Fibroblast of the aortic adventitia (primary cell): Measurements from ENCODE around the gene RCOR1. TPM values are rescaled to one million over a fixed set of nuclear protein-coding genes. Genes with fewer than 3 reads are reported as not detected.

Source experiments
- DNase-seq: peaks from one replicate; pipeline ENCODE4 v3.0.0-alpha.2; 2010; ENCODE audit warnings: low read depth
- H3K4me3 ChIP-seq: 2 replicates; pipeline ENCODE4 v1.5.1; 2011; ENCODE audit warnings: low read depth, mild to moderate bottlenecking, control low read depth, low read length, moderate library complexity
- total RNA-seq: library from RNA; depleted of rRNA; stranded (reverse); fragments of >200 nt; gene quantifications from 2 replicates; pipeline ENCODE4 v1.2.3, GENCODE V29; 2012; ENCODE audit warnings: low replicate concordance
- TF ChIP-seq, protein P1 (sequence below): IDR thresholded peaks from 2 replicates; pipeline ENCODE4 v1.5.1; 2011; ENCODE audit warnings: mild to moderate bottlenecking, low read length, control low read depth, inconsistent platforms; ENCODE audit not compliant: insufficient read depth

The RCOR1 gene
- total RNA-seq, 1 donor, result 12.5 TPM

DNA sequence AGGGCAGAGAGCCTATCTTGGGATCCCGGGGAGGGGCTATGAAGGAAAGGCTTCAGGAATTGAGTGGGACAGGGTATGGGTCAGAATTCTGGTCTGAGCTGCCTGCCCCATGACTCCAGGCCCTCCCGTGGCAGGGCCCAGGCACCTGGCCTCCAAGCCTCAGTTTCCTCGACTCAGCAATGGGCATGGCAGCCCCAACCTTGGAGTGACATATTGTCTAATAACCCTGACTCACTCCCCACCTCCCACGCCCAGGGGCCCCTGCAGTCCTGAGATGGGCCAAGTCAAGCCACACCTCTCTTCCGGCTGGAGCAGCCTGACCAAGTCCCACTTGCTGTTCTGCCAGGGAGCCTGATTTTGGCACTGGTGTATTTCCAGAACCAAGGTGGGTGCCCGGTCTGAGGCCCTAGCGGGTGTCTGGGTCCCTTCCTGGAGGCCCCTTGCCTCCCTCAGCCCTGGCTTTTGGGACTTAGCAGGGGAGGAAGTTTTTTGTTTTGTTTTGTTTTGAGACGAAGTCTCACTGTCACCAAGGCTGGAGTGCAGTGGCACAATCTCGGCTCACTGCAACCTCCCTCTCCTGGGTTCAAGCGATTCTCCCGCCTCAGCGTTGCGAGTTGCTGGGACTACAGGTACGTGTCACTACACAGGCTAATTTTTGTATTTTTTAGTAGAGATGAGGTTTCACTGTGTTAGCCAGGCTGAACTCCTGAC lies 40.3 kb upstream of the RCOR1 start:
- TF ChIP-seq, protein P1, sequence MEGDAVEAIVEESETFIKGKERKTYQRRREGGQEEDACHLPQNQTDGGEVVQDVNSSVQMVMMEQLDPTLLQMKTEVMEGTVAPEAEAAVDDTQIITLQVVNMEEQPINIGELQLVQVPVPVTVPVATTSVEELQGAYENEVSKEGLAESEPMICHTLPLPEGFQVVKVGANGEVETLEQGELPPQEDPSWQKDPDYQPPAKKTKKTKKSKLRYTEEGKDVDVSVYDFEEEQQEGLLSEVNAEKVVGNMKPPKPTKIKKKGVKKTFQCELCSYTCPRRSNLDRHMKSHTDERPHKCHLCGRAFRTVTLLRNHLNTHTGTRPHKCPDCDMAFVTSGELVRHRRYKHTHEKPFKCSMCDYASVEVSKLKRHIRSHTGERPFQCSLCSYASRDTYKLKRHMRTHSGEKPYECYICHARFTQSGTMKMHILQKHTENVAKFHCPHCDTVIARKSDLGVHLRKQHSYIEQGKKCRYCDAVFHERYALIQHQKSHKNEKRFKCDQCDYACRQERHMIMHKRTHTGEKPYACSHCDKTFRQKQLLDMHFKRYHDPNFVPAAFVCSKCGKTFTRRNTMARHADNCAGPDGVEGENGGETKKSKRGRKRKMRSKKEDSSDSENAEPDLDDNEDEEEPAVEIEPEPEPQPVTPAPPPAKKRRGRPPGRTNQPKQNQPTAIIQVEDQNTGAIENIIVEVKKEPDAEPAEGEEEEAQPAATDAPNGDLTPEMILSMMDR, result no peak
- peak overlapping the region; percentile 13 for H3K4me3 ChIP-seq
- peak; percentile 58 for DNase-seq

DNA sequence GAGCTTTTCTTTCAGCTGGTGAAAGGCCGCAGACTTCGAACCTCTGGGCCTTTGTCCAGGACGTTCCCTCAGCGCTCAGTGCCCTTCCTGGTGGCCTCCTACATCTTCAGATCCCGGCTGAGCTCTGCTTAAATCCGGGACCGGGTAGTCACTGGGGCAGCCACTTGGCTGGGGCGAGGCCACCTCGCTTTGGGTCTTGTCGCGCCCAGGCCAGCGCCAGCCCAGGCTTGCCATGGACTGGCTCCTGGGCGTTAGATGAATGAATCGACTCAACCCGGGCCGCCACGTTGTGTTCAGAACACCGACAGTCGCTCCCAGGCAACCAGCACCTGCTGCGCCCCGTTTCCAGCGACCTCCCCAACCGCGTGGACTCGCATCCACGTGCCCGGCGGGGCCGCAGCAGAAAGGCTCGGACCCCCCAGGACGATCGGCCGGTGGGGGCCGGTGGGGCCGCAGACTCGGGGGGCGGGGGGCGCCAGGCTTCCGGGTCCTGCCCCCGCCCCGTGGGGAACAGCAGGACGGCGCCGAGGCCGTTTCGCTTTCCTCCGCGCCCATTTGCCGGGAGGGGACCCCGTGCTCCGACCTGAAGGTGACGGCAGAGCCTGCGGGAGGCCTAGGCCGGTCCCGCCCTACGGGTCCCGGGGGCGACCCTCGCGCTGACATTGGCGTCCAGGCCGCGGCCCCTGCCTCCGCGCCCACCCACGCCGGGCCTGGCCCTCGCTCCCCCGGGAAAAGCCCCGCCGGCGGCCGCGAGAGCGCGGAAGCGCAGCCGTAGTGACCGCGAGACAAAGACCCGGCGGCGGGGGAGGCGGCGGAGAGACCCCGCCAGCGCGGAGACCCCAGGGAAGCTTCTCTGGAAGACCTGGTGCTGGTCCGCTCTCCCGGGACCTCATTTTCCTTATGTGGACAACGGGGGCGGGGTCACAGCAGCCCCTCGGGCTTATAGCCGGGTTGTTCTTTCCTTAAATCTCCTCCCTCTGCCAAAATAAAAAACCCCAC lies 37.3 kb upstream of the RCOR1 start:
- DNase-seq, result no peak
- peak overlapping the region; percentile 65 for H3K4me3 ChIP-seq
- TF ChIP-seq, protein P1, result no peak

DNA sequence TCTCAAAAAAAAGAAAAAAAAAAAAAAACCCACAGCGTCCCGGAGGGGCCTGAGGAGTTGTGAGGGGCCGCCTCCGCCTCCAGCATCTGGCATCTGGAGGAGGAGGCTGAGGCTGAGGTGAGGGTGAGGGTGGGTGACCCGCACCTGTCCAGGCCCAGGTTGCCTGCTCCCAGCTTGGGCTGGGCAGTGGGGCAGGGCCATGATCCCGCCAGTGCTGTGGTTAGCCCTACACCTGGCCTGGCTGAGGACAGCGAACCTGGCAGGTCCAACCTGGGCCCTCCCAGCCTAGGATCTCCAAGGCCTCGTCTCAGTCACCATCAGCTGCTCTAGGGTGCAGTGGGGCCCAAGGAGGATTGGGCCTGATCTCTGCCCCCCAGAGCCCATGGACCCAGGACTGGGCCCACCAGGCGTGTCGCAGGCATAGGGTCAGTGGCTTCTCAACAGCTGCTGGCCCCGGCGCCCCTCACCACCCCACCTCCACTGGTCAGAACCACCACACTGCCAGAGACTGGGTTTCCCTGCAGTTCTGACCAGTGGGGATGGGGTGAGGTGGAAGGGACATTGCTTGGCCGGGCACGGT lies 36.3 kb upstream of the RCOR1 start:
- H3K4me3 ChIP-seq, result no peak overlapping the region
- TF ChIP-seq, protein P1, result no peak
- no peak for DNase-seq

DNA sequence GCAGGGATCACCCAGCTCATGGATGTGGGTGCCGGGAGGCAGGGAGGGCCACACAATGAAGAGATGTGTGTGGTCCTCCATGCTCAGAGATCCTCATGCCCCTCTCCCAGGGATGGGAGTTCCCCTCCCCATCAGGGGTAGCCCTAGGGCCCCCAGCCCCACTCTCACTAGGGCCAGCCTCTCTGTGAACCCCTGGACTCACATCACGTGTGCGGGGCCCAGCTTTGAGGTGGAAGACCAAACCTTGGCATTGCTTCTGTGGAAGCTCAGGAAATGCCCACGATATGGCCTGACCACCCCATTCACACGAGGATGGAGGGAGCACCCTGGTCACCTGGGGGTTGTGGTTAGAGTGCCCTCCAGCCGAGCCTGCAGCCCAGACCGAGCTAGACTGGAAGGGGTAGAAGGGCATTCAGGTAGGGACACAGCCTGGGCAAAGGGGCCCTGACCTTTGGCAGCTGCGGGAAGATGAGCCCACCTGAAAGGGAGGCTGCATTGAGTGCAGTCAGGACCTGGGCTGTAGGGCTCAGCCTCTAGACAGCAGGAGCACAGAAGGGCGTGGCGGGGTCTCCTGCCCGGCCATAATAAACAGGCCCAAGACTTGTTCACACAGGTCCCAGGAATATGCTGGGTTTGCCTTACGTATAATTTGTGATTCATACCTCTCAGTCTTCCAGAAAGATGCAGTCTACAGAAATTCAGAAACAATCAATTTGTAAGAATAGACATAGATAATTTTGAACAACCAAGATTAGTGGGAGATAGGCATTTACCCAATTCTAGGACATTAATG lies 34.8 kb upstream of the RCOR1 start:
- TF ChIP-seq, protein P1, result no peak
- no peak for DNase-seq
- no peak overlapping the region for H3K4me3 ChIP-seq

DNA sequence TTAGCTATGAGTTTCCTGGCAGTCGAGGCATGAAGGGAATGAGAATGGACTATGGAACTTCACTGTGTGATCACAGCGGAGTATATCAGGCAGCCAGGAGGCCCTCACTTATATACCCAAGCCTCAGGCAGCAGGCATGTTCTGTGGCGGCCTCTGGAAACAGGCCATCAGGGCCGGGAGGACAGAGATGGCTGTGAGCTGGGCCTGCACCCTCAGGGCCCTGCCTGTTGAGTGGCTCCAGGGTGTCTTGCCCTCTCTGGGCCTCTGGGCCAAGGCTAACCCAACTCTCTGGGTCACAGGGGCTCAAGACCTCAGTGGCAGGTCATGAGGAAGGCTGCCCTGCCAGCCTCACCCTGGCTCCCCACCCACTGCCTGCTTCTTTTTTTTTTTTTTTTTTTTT lies 33.9 kb upstream of the RCOR1 start:
- TF ChIP-seq, protein P1, result no peak
- no peak for DNase-seq
- H3K4me3 ChIP-seq, result no peak overlapping the region

DNA sequence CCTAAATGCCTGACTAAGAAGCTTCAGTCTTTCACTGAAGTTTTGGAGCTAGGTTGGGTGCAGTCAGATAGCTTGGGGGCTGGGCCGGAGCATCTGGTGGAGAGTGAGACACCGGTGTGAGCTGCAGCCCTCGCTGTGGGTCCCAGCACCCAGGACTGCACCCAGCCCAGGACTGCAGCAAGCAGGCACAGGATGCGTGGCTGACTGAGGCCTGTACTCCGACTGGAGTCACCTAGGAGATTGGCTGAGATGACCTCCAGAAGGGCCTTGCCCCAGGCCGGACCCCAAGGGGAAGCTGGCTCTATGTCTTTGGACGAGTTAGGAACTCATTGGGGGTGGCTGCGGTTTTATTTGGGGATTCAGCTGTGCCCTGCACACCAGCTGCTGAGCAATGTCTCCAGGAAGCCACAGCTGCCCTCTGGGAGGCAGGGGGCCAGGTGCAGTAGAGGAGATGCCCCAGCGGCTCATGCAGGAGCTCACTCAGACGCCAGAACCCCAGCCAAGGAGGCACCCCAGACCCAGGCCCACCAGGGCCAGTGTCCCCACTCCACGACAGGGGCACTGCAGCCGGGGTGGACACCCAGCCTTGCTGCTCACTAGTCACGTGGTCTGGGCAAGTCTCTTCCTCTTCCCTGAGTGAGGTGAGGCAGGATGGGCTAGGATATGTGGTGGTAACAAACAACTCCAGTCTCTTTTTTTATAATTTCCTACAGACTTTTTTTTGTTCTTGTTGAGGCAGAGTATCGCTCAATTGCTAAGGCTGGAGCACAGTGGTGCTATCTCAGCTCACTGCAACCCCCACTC lies 31.8 kb upstream of the RCOR1 start:
- no peak for DNase-seq

More for the DNA sequence above, 31.8 kb upstream of the RCOR1 start:
- TF ChIP-seq, protein P1, result no peak
- no peak overlapping the region for H3K4me3 ChIP-seq
